Effector memory CD8-positive, alpha-beta T cell (primary cell): ENCODE measurements around the gene KHDC1.
"Not testable (repeated sequence)": the region's sequence is repeated elsewhere in the genome, so short reads cannot be mapped to it uniquely, and the experiment has no call there.

Experiments used
- ATAC-seq: fragments of 150-1000 bp; cut with Tn5 transposase; replicated peaks from 2 replicates; pipeline ENCODE4 v1.10.0; 2021; ENCODE audit warnings: mild to moderate bottlenecking, moderate library complexity
- DNase-seq, 3 experiments: peaks; one replicate each; pipeline ENCODE4 v3.0.0; 2021
- H3K27ac Mint-ChIP-seq, 2 donors: one replicate each; pipeline ENCODE4 v1.8.0; 2022; ENCODE audit warnings: mild to moderate bottlenecking in 2 of 2, mixed read lengths in 2 of 2, moderate library complexity in 2 of 2
- H3K27me3 Mint-ChIP-seq, 2 donors: one replicate each; pipeline ENCODE4 v1.8.0; 2022; ENCODE audit warnings: mixed read lengths in 2 of 2
- H3K36me3 Mint-ChIP-seq: one replicate; pipeline ENCODE4 v1.8.0; 2022; ENCODE audit warnings: mild to moderate bottlenecking, moderate library complexity, mixed read lengths; ENCODE audit not compliant: insufficient read depth
- H3K4me1 Mint-ChIP-seq, 2 donors: one replicate each; pipeline ENCODE4 v1.8.0; 2022; ENCODE audit warnings: low read depth in 2 of 2, mixed read lengths in 2 of 2
- H3K4me3 Mint-ChIP-seq, 2 donors: one replicate each; pipeline ENCODE4 v1.8.0; 2022; ENCODE audit warnings: mild to moderate bottlenecking in 2 of 2, mixed read lengths in 2 of 2, moderate library complexity in 2 of 2
- H3K9me3 Mint-ChIP-seq, 2 donors: one replicate each; pipeline ENCODE4 v1.8.0; 2022; ENCODE audit warnings: mixed read lengths in 2 of 2

The KHDC1 gene

DNA sequence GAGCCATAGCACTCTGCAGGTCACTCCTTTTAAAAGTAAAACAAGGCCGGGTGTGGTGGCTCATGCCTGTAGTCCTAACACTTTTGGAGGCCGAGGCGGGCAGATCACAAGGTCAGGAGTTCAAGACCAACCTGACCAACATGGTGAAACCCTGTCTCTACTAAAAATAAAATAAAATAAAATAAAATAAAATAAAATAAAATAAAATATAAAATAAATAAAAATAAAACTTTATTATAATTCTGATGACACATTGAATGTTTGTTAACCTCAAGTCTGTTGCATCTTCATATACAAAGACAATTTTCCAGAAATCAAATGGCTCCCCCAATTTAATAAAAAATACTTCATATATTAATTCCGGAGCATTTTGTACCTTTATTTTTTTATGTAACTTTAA lies 69.7 kb downstream of the KHDC1 start:
- not testable (repeated sequence) for H3K27ac Mint-ChIP-seq, H3K4me3 Mint-ChIP-seq, H3K27me3 Mint-ChIP-seq, H3K9me3 Mint-ChIP-seq, H3K4me1 Mint-ChIP-seq, ATAC-seq, H3K36me3 Mint-ChIP-seq, DNase-seq
